Measurements from ENCODE around the gene TPSD1.

DNA sequence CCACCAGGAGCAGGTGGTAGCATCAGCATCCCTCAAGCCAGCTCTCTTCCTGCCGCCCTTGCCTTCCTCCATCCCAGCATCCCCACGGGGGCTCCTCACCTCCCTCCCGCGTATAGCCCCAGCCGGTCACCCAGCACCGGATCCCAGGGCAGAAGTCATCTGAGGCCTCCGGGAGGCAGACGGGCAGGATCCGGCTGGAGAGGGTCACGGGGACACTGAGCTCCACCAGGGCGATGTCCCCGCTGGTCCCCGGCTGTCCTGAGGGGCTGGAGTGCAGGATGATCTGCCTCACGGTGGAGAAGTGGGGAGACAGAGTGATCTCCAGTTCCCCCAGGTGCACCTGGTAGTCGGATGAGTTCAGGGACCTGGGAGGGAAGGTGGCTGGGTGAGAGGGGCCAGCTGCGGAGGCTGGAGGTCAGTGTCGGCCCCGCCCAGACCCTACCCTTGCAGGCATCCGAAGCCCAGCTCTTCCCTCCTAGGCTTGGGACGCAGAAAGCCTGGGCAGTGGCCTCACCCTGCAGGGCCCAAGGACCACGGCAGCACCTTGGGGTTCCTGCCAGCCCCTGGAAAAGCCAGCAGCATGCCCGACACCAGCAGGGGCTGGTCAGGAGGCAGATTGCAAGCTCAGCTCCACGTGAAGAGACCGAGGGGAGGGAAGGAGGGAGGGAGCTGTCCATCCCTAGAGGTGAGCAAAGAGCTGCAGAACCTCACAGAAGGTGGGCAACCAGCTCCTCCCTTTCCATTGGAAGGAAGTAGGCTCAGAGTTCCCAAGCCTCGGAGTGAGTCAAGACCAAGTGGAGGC, 33.1 kb upstream of the TPSD1 start:
- TF ChIP-seq, protein P1, sequence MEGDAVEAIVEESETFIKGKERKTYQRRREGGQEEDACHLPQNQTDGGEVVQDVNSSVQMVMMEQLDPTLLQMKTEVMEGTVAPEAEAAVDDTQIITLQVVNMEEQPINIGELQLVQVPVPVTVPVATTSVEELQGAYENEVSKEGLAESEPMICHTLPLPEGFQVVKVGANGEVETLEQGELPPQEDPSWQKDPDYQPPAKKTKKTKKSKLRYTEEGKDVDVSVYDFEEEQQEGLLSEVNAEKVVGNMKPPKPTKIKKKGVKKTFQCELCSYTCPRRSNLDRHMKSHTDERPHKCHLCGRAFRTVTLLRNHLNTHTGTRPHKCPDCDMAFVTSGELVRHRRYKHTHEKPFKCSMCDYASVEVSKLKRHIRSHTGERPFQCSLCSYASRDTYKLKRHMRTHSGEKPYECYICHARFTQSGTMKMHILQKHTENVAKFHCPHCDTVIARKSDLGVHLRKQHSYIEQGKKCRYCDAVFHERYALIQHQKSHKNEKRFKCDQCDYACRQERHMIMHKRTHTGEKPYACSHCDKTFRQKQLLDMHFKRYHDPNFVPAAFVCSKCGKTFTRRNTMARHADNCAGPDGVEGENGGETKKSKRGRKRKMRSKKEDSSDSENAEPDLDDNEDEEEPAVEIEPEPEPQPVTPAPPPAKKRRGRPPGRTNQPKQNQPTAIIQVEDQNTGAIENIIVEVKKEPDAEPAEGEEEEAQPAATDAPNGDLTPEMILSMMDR (IDR thresholded peaks at IDR 0.05), result no peak
- TF ChIP-seq POLR2A (IDR thresholded peaks at IDR 0.05), result no peak

Data from uterus (tissue), 2 donors.